Esophagus squamous epithelium (tissue), 5 donors: ENCODE results near the gene APOL4. TPM values are rescaled to one million over a fixed set of nuclear protein-coding genes. Genes with fewer than 3 reads are reported as not detected.
"Not testable (repeated sequence)": the region's sequence is repeated elsewhere in the genome, so short reads cannot be mapped to it uniquely, and the experiment has no call there.

Experiments
- DNase-seq: peaks from one replicate; lab custom pipeline; 2025; lab: John Stamatoyannopoulos, UW
- H3K27ac ChIP-seq, 4 donors: fragments of 200-600 bp; sonication (generic); one replicate each; pipeline ENCODE4 v1.5.1; 2016 to 2019; ENCODE audit warnings: mild to moderate bottlenecking in 1 of 4
- H3K27me3 ChIP-seq, 4 donors: fragments of 200-600 bp; sonication (generic); 1 replicate in 3 of 4; 2 replicates in 1 of 4; pipeline versions ENCODE4 v1.5.1 to v1.6.0; 2017 to 2021; ENCODE audit warnings: antibody characterized with exemption in 1 of 4
- H3K36me3 ChIP-seq, 3 donors: fragments of 200-600 bp; sonication (generic); one replicate each; pipeline ENCODE4 v1.5.1; 2016 to 2019
- H3K4me1 ChIP-seq, 3 donors: fragments of 200-600 bp; sonication (generic); one replicate each; pipeline ENCODE4 v1.5.1; 2017 to 2019
- H3K4me3 ChIP-seq, 4 donors: fragments of 200-600 bp; sonication (generic); 1 replicate in 3 of 4; 2 replicates in 1 of 4; pipeline ENCODE4 v1.5.1; 2016 to 2019; ENCODE audit warnings: mild to moderate bottlenecking in 2 of 4, moderate library complexity in 1 of 4
- H3K9me3 ChIP-seq, 3 donors: fragments of 200-600 bp; sonication (generic); one replicate each; pipeline ENCODE4 v1.5.1; 2016 to 2019
- POLR2A ChIP-seq, 4 donors: fragments of 450-650 bp; IDR thresholded peaks; one replicate each; pipeline ENCODE4 v1.6.1; 2017; ENCODE audit warnings: antibody characterized with exemption in 4 of 4, mild to moderate bottlenecking in 4 of 4, moderate library complexity in 3 of 4
- WGBS, 2 donors: methylation state at CpG; one replicate each; pipeline ENCODE4 v1.1.5; 2018; 5-methylcytosine and 5-hydroxymethylcytosine counted together
- intact Hi-C: fragments of 100-400 bp; cut with DNase I; formaldehyde crosslinking; loops from one replicate; pipeline ENCODE4 v1.15.0; 2022
- total RNA-seq, 4 donors: library from RNA; depleted of rRNA; stranded (reverse); fragments of >200 nt; gene quantifications; one replicate each; pipeline ENCODE4 v1.1.0, GENCODE V29; 2016
- TF ChIP-seq, protein P1 (sequence below), 6 experiments: fragments of 450-650 bp in 4 of 6; fragments of 200-600 bp in 2 of 6; sonication (generic) in 2 of 6; IDR thresholded peaks; one replicate each; pipeline ENCODE4 v1.5.1; 2016 to 2019; ENCODE audit warnings: antibody characterized with exemption in 6 of 6, mild to moderate bottlenecking in 4 of 6, moderate library complexity in 4 of 6
- donor health status: DM: yes; HTN: yes; CAD: no.

APOL4 gene
- total RNA-seq, 4 donors from 2014 or later = 0.45 to 10.3 (median 2.1) TPM

DNA sequence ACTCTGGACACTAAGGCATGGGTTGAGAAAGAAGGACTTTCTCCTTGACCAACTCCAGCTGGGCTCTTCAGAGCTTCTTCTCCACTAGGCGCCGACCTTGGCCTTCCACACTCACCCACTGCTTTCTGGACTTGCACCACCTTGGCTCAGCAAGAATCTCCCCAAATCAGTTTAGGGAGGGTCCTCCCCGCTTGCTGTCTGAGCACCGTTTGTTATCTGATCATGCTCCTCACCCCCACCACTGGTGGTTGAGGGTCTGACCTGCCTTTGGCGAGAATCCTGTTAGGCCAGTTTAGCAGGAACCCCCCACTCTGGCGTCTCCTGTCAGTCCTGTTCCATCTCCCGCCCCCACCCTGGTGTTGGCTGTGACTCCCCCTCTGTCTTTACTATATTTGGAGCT lies 27.3 kb upstream of the APOL4 start:
- Histone ChIP-seq H3K27ac (no peak overlapping the region), H3K4me3 (no peak overlapping the region), H3K27me3 (no peaks in the 10 kb centered on the region), H3K36me3 (peaks cover 12 to 79% (median 19%) of the 10 kb centered on the region in 3 donors), H3K4me1 (no peaks in the 10 kb centered on the region), H3K9me3 (no peaks in the 10 kb centered on the region)
- no peak for DNase-seq
- TF ChIP-seq, protein P1, sequence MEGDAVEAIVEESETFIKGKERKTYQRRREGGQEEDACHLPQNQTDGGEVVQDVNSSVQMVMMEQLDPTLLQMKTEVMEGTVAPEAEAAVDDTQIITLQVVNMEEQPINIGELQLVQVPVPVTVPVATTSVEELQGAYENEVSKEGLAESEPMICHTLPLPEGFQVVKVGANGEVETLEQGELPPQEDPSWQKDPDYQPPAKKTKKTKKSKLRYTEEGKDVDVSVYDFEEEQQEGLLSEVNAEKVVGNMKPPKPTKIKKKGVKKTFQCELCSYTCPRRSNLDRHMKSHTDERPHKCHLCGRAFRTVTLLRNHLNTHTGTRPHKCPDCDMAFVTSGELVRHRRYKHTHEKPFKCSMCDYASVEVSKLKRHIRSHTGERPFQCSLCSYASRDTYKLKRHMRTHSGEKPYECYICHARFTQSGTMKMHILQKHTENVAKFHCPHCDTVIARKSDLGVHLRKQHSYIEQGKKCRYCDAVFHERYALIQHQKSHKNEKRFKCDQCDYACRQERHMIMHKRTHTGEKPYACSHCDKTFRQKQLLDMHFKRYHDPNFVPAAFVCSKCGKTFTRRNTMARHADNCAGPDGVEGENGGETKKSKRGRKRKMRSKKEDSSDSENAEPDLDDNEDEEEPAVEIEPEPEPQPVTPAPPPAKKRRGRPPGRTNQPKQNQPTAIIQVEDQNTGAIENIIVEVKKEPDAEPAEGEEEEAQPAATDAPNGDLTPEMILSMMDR (IDR thresholded peaks at IDR 0.05) = no peak
- no peak for TF ChIP-seq POLR2A (IDR thresholded peaks at IDR 0.05)
- WGBS, 2 donors = 85 to 89% methylated on average over 7 of the region's 7 CpGs
- intact Hi-C loops = loop anchor here (10.0 kb wide), 1 partner anchor 74 kb away; no protein-coding TSS in a partner anchor

DNA sequence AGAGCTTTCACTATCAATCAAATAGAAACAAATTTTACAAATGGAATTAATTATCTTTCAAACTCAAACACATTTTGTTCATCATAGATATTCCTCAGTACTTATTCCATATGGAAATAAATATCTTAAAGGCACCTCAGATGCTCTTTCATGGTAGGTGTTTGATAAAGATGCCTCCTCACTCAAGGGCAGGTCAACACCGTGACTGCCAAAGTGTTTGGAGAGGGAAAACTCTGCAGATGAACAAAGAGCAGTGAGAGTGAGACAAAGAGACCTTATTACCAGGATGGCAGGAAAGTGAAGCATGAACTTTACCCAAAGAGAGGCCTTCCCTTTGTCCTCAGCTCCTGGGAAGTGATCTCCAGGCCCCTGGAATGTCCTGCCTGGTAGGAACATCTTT lies 26.8 kb upstream of the APOL4 start:
- DNase-seq, H3K27me3 ChIP-seq, H3K27ac ChIP-seq, H3K4me3 ChIP-seq, H3K4me1 ChIP-seq, H3K9me3 ChIP-seq: not testable (repeated sequence)
- WGBS, 2 donors = 67 to 100% methylated on average over 1 of the region's 1 CpG
- intact Hi-C loops = loop anchor here (10.0 kb wide), 1 partner anchor 74 kb away; no protein-coding TSS in a partner anchor
- peaks cover 11 to 73% (median 19%) of the 10 kb centered on the region in 3 donors for H3K36me3 ChIP-seq

DNA sequence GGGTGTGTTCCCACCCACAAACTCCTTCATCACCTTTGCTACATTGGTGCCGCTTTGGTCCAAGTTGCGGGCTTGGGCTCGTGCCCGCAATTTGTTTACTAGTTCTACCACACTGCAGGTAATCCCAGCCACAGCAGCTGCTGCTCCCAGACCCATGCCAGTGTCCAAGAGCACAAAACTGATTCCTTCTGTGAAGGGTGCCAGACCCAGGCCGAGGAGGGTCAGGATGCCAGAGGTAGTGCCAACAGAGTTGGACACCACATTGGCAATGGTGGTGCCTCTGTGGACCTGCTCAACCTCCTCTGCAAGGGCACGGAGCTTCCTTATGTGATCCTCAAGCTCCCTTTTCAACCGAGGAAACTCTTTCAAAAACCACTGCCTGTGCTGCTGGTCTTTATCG lies 26.2 kb upstream of the APOL4 start:
- Histone ChIP-seq H3K27me3 (no peaks in the 10 kb centered on the region), H3K4me1 (no peaks in the 10 kb centered on the region), H3K9me3 (no peaks in the 10 kb centered on the region), H3K4me3 (no peak overlapping the region), H3K36me3 (peaks cover 6 to 67% (median 19%) of the 10 kb centered on the region in 3 donors), H3K27ac (no peak overlapping the region)
- WGBS, 2 donors = 92 to 97% methylated on average over 4 to 6 of the region's 8 CpGs
- DNase-seq = no peak
- no peak for TF ChIP-seq POLR2A (IDR thresholded peaks at IDR 0.05)
- TF ChIP-seq, protein P1 (IDR thresholded peaks at IDR 0.05) = no peak
- intact Hi-C loops = loop anchor here (10.0 kb wide), 1 partner anchor 73 kb away; no protein-coding TSS in a partner anchor

- intact Hi-C loops = loop anchor here (10.0 kb wide), 1 partner anchor 73 kb away; no protein-coding TSS in a partner anchor
- DNase-seq = no peak
- no peak for TF ChIP-seq POLR2A (IDR thresholded peaks at IDR 0.05)
- TF ChIP-seq, protein P1 (IDR thresholded peaks at IDR 0.05) = no peak
- no peaks in the 10 kb centered on the region for H3K9me3 ChIP-seq
- no peak overlapping the region for H3K4me3 ChIP-seq
- 90 to 95% methylated on average over 7 to 9 of the region's 9 CpGs for WGBS, 2 donors
- H3K27ac ChIP-seq = no peak overlapping the region
- H3K4me1 ChIP-seq = no peaks in the 10 kb centered on the region
- H3K36me3 ChIP-seq = peaks cover 4 to 63% (median 15%) of the 10 kb centered on the region in 3 donors
- no peaks in the 10 kb centered on the region for H3K27me3 ChIP-seq
Measured at GRCh38 chr22:36227396-36227795, 25.8 kb upstream of the APOL4 start.

- TF ChIP-seq, protein P1 (IDR thresholded peaks at IDR 0.05) = no peak
- TF ChIP-seq POLR2A (IDR thresholded peaks at IDR 0.05) = no peak
- Histone ChIP-seq H3K4me1 (peaks cover 0 to 4% (median 0%) of the 10 kb centered on the region in 3 donors), H3K27ac (no peak overlapping the region), H3K4me3 (no peak overlapping the region), H3K9me3 (no peaks in the 10 kb centered on the region), H3K36me3 (peaks cover 4 to 51% (median 9%) of the 10 kb centered on the region in 3 donors), H3K27me3 (no peaks in the 10 kb centered on the region)
- 91 to 94% methylated on average over 3 to 4 of the region's 5 CpGs for WGBS, 2 donors
- DNase-seq = no peak
- intact Hi-C loops = loop anchor here (10.0 kb wide), 1 partner anchor 71 kb away; no protein-coding TSS in a partner anchor
Measured at GRCh38 chr22:36226189-36226588, 24.6 kb upstream of the APOL4 start.
